ENCODE results near the gene RGL3.
"Not testable (repeated sequence)": the region's sequence is repeated elsewhere in the genome, so short reads cannot be mapped to it uniquely, and the experiment has no call there.

The RGL3 gene

GRCh38 chr19:11383706-11384048 is 35.4 kb downstream of the RGL3 start:
- DNase-seq (ENCODE audit: low spot score), result no peak

- peak; percentile 60 for DNase-seq (ENCODE audit: low spot score)
These were observed 36.0 kb downstream of the RGL3 start for GRCh38 chr19:11382898-11383705.

GRCh38 chr19:11380653-11381537 is 38.2 kb downstream of the RGL3 start:
- DNase-seq (ENCODE audit: low spot score), result peak; percentile 98

DNA sequence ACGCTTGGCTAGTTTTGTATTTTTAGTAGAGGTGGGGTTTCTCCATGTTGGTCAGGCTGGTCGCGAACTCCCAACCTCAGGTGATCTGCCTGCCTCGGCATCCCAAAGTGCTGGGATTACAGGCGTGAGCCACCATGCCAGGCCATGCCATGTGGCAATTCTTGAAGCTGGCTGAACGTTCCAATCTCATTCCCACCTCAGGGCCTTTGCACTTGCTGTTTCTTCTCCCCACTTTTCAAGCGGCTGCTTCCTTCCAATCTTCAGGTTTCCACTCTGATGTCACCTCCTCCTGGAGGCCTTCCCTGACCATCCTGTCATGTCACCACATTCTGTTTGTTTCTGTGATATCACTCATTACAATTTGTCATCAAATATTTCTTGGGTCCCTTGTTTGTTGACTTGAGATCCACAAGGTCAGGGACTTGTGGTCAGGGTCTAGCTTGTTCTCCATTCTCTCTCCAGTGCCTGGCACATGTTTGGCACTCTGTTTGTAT is 39.2 kb downstream of the RGL3 start:
- DNase-seq (ENCODE audit: low spot score), result no peak

- not testable (repeated sequence) for DNase-seq (ENCODE audit: low spot score)
These were observed 39.8 kb downstream of the RGL3 start for GRCh38 chr19:11379269-11379845.

GRCh38 chr19:11378319-11379189 is 40.6 kb downstream of the RGL3 start:
- DNase-seq (ENCODE audit: low spot score), result no peak

DNA sequence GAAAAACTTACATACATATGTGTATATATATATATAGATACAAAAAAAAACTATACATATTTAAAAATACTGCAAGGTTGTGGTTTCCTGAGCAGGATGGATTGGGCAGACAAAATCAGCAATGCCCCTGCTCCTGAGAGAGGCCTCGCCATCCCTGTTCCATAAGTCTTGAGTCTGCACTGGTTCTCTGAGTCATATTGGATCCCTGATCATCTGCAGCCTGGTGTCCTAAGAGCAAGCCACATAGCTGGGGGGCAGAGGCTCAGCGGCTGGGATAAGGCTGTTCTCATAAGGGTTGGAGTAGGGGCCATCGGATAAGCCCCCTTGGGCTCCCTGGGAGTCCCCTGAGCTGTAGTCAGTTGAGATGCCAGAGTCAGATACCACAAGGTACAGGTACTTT is 41.4 kb downstream of the RGL3 start:
- DNase-seq (ENCODE audit: low spot score), result no peak

DNA sequence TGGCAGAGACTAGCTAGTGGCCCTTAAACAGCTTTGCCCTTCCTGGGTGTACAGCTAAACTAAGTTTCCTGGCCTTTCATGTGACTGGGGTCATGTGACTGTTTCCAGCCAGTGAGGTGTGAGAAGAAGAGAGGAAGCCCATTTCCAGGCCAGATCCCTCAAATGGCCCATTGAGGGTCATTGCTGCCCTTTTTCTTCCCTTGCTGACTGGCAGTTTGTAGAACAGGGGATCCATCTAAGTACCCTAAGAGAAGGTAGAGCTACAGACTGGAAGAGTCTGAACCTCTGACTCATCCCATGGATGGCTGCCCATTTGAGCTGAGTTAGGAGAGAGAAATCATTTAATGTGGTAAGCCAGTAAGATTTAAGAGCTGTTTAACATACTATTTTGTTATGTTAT is 41.9 kb downstream of the RGL3 start:
- DNase-seq (ENCODE audit: low spot score), result peak; percentile 64

- DNase-seq (ENCODE audit: low spot score), result peak; percentile 81
These were observed 43.8 kb downstream of the RGL3 start for GRCh38 chr19:11375143-11375948.

DNA sequence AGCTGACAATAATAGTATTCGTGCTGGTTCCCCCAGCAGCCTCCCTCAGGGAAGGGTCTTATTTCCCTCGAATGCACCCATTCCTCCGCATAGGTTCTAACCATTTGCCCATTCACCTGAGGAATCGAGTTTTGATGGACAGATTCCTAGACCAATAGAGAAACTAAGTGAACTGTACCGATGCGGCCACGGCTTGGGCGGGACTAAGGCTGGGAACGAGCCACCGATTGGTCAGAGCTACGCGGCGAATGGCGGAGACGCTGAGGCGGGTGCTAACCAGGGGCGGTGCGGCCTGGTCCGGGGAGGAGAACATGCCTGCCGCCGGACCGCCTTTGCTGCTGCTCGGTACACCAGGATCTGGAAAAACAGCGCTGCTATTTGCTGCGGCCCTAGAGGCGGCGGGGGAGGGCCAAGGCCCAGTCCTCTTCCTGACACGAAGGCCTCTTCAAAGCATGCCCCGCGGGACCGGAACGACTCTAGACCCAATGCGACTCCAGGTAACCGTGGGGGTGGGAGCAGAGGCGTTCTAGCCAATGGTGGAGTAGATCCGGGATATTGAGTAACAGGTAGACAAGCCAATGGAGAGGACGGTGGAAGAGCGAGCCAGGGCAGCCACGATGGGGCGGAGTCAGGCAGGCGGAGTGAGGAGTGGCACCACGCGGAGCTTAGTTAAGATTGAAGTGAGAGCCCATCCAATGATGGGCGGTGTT is 44.5 kb downstream of the RGL3 start, which contains the start of gene SWSAP1:
TSS of gene SWSAP1 (plus strand) at position 234 of the 710 bp plus-strand sequence. CDS start at position 249, 15 bp downstream.
- DNase-seq (ENCODE audit: low spot score), result peak; percentile 99

- DNase-seq (ENCODE audit: low spot score), result no peak
These were observed 45.2 kb downstream of the RGL3 start for GRCh38 chr19:11373885-11374432.

DNA sequence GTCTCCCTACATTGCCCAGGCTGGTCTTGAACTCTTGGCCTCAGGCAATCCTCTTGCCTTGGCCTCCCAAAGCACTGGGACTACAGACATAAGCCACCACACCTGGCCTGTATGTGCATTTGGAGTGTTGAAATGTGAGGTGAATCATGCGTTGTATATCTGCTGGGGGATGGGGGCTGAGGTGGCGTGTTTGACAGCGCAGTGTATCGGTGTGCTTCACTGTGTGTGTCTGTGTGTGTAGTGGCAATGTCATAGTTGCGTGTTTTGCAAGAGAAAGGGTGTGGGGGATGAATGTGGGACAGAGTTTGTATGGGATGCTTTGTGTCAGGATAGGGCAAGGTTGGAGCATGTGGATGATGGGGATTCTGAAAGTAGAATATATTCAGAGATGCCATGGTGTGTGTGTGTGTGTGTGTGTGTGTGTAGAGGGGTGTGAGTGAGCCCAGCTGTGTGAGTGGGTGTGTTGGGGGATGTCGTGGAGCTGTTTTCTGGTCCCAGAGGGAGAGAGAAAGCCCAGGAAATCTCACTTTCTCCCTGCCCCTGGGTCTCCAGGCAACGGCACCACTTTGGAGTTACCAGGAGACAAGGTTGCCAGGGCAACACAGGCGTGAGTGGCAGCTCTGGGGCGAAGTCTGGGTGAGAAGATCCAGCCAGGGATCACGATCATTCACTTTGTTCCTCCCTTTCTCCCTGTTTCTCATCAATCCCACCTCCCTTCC is 45.8 kb downstream of the RGL3 start:
- no peak for DNase-seq (ENCODE audit: low spot score)

DNA sequence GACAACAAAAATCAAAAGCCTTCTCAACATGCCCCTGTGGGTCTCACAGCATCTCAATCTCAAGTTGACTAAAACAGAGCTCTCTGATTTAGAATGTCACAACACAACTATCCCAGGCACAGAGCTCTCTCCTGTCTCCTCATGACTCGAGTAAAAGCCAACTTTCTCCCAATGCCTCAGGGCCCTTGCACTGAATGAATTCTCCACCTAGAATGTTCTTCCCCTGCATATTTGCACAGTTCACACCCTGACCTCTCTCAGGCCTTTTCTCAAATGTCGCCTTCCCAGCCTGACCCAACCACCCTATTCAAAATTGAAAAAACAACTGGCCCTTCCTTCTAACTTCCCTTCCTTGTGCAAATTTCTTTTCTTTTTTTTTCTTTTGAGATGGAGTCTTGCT is 48.4 kb downstream of the RGL3 start:
- DNase-seq (ENCODE audit: low spot score), result no peak

DNA sequence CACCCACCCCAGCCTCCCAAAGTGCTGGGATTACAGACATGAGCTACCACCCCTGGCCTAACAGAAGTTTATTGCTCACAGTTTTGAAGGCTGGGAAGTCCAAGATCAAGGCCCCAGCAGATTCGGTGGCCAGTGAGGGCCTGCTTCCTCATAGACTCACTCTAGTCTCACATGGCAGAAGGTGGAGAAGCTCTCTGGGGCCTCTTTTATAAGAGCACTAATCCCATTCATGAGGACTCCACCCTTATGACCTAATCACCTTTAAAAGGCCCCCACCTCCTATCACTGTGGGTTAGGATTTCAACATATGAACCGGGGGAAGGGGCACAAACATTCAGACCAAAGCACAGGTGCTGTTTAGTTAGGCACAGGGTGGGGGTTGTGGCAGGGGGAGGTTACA is 51.6 kb downstream of the RGL3 start:
- DNase-seq (ENCODE audit: low spot score), result no peak

- DNase-seq (ENCODE audit: low spot score), result no peak
These were observed 53.5 kb downstream of the RGL3 start for GRCh38 chr19:11365557-11366117.

DNA sequence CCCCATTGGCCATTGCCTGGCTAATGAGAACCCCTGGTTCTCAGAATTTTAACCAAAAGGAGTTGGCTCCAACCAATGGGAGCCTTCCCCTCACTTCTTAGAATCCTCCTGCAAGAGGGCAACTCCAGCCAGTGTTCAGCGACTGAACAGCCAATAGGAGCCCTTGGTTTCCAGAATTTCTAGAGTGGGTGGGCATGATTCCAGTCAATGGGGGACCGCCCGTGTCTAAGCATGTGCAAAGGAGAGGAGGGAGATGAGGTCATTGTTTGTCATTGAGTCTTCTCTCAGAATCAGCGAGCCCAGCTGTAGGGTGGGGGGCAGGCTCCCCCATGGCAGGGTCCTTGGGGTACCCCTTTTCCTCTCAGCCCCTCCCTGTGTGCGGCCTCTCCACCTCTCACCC is 54.2 kb downstream of the RGL3 start:
- no peak for DNase-seq (ENCODE audit: low spot score)

DNA sequence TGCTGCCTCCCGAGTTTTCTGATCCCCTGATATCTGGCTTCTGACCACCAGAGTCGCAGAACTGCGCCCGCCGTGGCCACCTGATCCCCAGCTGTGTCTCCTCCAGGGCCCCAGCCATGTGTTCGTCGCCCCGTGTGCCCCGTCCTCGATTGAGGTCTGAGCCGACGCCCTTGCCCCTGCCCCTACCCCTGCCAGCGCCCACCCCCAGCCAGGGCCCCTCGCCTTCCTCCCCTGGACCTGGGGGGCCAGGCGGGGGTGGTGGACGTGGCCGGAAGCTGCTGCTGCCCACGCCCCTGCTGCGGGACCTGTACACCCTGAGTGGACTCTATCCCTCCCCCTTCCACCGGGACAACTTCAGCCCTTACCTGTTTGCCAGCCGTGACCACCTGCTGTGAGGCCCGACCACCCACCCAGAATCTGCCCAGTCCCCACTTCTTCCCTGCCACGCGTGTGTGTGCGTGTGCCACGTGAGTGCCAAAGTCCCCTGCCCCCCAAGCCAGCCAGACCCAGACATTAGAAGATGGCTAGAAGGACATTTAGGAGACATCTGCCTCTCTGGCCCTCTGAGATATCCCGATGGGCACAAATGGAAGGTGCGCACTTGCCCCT is 54.7 kb downstream of the RGL3 start:
- DNase-seq (ENCODE audit: low spot score), result no peak

DNA sequence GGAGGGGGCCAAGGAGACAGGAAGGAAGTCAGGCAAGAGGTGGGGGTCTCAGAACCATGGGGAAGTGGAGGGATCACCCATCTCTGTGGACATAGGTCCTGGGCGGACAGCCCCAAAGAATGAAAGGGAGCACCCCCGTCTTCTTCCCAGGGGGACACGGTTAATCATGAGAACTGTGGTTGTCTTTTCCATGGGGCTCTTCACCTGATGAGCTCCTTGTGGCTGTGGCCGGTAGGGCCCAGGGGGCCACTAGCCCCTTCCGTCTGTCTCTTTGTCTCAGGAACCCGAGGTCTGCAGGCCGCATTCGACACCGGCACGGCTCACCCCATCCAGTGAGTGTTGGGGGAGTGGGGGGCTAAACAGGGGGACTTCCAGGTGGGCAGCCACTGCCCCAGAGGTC is 55.2 kb downstream of the RGL3 start:
- DNase-seq (ENCODE audit: low spot score), result no peak
